AML-193 (cell line): Measurements from ENCODE around the gene PRSS57.

Experiments used
- DNase-seq, 2 experiments: peaks; one replicate each; lab custom pipeline; 2025; lab: John Stamatoyannopoulos, UW

PRSS57 gene

DNA sequence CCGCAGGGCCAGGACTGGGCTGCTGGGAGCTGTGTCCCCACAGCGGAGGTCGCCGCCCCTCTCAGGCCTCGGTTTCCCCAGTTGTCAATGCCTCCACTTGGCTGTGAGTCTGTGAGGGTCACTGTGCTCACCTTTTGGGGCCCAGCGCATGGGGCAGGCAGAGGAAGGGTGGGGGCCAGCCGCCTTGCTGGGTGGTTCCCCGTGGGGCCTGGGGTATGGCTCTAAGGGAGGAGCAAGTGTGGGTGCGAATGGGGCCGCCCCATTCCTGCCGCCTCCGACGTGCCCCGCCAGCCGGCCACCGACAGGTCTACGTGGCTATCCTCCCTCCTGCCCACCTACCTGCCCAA, 56.4 kb downstream of the PRSS57 start:
- no peak for DNase-seq
